Fibroblast of lung (primary cell): ENCODE measurements around the gene ST6GALNAC6.

Experiments used
- EZH2 ChIP-seq: IDR thresholded peaks from 2 replicates; pipeline ENCODE4 v1.5.1; 2012; ENCODE audit warnings: low read length, control low read depth, mild to moderate bottlenecking; ENCODE audit errors: missing control alignments
- TF ChIP-seq, protein P1 (sequence below), 2 donors: IDR thresholded peaks in 1 of 2; conservative IDR thresholded peaks in 1 of 2; 1 replicate in 1 of 2; 2 replicates in 1 of 2; pipeline ENCODE4 v1.5.1; 2011 to 2012; ENCODE audit warnings: low read length in 2 of 2, control low read depth in 1 of 2, inconsistent platforms in 1 of 2, low read depth in 1 of 2, mild to moderate bottlenecking in 1 of 2

DNA sequence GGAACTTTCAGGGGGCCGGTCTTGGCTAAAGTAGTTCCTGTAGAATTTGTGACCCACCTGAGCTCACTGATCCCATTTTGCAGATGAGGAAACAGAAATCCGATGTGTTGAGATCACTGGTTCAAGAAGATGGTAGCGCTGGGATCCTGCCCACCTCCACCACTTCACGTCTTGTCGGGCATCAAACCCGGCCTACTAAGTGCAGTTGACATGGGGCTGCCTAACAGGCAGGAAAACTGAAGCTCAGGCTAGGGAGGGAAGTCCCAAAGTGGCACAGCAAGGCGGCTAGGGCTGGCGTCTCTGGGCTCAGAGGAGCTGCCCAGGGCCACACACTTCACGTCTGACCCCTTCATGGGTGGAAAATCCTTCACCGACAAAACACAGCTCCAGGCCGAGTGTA lies 44.4 kb downstream of the ST6GALNAC6 start:
- TF ChIP-seq, protein P1, sequence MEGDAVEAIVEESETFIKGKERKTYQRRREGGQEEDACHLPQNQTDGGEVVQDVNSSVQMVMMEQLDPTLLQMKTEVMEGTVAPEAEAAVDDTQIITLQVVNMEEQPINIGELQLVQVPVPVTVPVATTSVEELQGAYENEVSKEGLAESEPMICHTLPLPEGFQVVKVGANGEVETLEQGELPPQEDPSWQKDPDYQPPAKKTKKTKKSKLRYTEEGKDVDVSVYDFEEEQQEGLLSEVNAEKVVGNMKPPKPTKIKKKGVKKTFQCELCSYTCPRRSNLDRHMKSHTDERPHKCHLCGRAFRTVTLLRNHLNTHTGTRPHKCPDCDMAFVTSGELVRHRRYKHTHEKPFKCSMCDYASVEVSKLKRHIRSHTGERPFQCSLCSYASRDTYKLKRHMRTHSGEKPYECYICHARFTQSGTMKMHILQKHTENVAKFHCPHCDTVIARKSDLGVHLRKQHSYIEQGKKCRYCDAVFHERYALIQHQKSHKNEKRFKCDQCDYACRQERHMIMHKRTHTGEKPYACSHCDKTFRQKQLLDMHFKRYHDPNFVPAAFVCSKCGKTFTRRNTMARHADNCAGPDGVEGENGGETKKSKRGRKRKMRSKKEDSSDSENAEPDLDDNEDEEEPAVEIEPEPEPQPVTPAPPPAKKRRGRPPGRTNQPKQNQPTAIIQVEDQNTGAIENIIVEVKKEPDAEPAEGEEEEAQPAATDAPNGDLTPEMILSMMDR (conservative IDR thresholded peaks at IDR 0.05 in 1 of 2, IDR thresholded peaks at IDR 0.05 in 1 of 2; ENCODE audit: low read depth in 1 of 2, low read length in 2 of 2), result no peak
- no peak for TF ChIP-seq EZH2
